GM18508 (cell line): Measurements from ENCODE around the gene FGF6.
"Not testable (repeated sequence)": the region's sequence is repeated elsewhere in the genome, so short reads cannot be mapped to it uniquely, and the experiment has no call there.

ENCODE experiments used
- ATAC-seq: cut with Tn5 transposase; IDR thresholded peaks from one replicate; pipeline ENCODE4 v1.9.1; 2021; ENCODE audit warnings: moderate number of reproducible peaks; ENCODE audit not compliant: insufficient read depth, unreplicated experiment

The FGF6 gene

DNA sequence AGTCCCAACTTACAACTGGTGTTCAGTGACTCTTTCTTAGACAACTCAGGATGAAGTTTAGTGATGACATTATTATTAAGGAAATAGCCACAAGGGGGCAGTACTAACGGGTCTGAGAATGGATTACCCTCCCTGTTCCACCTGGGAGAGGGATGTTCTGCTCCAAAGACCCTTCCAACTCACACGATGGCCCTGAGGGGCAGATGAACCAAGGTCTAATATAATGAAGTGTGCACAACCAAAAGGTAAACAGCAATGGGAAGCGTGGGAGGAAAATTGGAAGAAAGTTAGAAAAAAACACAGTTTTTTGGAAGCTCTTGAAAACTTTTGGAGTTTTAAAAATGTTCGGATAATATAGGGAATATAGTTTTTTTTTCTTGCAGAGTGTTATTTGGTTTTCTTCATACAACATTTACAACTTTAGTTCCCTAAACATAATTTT is 24.0 kb downstream of the FGF6 start:
- no peak for ATAC-seq

DNA sequence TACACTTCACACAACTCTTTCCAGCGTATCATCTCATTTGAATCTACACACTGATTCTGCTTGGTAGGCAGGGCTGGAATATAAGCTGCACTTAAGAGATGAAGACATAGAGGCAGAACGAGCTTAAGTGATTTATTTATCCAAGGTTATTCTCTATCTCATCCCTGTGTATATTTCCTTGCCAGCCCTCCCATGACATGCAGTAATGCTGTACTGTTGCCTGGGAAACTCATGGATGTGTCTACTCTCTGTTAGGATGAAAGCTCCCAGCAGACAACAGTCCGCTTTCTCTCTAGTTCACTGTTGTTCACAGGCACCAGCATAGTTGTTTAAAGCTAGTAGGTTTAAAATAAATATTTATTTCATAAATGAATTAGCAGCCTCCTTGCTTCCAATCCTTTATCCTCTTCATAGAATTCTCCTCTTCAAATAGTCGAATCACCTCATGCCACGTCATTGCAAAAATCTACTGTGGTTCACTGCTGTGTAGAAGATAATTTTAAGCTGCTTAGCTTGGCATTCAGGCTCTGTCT is 25.4 kb downstream of the FGF6 start:
- ATAC-seq: no peak

DNA sequence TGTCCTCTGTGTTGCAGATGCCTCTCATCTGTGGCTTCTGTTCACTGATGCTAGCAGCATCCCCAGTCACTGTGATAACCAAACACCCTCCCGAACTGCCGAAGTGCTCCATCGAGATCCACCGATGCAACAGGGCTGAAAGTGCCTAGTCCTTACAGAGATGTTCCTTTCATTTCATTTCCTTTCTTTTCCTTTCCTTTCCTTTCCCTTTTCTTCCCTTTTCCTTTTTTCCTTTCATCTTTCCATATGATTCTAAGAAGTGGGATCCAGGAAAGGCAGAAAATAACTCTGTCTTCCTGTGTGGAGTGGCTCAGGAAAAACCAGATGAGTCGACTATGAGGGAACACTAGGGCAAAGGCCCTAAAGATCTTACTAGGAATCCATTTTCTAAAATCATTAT is 26.7 kb downstream of the FGF6 start:
- no peak for ATAC-seq

DNA sequence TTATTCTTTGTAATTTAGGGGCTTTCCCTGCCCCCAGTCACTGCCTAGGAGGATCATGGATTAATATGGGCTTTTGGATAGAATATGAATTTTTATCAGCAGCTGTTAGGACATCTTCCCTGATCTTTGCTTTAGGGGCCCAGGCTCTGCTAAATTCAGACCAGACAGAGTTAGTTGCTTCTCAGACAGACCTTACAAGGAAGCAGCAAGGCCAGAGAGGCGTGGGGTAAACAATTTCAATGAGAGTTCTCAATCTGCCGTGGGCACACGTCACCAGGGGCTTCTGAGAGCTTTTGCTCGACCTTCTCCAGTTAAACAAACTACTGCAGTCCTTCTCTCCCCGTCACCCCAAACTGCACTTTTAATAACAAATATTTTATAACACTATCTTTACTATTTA is 27.7 kb downstream of the FGF6 start:
- no peak for ATAC-seq

DNA sequence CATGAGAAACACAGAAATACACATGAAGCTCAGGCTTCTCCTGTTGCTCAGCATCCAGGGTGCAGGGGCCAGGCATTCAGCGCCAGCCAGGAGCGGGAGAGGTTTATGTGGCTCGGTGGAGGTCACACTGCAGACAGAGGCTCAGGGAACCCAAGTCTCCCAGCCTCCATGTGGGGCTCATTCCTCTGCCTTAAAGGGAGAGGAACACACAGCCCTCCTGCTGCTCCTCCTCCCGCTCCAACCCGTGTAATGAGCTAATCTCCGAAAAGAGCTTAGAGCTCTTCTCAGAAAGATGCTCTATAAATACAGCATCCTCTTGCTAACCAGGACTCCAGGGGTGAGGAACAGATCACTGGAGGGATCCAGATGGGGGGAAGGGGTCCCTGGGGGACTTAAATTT is 28.2 kb downstream of the FGF6 start:
- ATAC-seq: no peak

DNA sequence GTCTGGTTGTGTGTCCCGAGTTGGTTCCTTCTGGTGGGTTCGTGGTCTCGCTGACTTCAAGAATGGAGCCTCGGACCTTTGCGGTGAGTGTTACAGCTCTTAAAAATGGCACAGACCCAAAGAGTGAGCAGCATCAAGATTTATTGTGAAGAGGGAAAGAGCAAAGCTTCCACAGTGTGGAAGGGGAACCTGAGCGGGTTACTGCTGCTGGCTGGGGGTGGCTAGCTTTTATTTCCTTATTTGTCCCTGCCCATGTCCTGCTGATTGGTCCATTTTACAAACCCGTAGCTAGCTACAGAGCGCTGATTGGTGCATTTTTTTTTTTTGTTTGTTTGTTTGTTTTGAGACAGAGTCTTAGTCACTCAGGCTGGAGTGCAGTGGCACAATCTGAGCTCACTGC is 29.3 kb downstream of the FGF6 start:
- no peak for ATAC-seq

DNA sequence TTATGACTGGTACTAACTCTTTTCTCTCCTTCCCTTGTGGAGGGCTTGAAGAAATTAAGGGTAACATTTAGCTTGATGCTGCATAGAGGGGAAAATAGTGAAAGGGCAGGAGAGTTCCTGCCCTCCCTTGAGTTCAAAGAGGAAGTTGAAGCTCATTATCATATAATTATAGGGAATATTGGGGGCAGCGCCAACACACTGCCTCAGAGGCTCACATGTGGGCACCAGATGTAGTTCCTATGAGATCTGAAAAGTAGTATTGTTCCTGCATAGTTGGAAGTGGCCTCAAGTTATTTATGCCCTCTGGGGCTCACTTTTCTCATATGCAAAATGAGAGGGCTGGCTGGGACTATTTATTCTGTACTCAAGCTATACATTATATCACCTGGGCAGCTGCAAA is 33.1 kb downstream of the FGF6 start:
- ATAC-seq: no peak

DNA sequence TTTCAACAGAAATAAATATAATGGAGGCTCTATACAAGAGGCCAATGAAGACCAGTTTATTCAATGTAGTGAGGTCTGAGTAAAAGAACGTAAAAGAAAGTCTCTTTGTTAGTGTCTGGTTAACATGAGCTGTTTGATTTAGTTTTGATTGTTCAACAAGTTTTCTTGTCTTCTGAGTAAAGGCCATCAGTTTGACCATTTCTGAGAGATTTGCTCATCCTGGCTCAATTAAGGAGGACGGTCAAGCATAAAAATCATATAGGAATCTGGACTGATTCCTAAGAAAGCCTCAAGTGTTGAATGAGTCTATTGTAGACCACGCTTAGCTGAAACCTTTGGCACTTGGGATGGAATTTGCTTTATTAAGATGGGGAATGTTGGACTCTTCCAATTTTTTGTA is 33.6 kb downstream of the FGF6 start:
- ATAC-seq: no peak

DNA sequence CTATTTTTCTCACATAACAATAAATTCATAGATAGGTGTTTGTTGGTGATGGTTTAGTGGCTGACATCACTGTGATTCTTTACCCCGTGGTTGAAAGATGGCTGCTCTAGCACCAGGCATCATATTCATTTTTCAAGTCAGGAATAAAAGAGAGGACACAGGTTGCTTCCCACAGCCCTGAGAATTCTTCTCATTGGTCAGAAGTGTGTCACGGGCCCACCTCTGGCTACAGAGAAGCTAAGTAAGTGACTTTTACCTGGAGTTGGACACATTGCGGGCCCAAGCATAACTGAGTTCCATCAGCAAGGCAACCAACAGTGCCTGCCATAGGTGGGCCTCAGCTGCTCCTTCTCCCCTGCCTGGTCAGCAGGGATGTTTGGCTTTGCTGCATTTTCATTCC is 38.5 kb downstream of the FGF6 start:
- no peak for ATAC-seq

DNA sequence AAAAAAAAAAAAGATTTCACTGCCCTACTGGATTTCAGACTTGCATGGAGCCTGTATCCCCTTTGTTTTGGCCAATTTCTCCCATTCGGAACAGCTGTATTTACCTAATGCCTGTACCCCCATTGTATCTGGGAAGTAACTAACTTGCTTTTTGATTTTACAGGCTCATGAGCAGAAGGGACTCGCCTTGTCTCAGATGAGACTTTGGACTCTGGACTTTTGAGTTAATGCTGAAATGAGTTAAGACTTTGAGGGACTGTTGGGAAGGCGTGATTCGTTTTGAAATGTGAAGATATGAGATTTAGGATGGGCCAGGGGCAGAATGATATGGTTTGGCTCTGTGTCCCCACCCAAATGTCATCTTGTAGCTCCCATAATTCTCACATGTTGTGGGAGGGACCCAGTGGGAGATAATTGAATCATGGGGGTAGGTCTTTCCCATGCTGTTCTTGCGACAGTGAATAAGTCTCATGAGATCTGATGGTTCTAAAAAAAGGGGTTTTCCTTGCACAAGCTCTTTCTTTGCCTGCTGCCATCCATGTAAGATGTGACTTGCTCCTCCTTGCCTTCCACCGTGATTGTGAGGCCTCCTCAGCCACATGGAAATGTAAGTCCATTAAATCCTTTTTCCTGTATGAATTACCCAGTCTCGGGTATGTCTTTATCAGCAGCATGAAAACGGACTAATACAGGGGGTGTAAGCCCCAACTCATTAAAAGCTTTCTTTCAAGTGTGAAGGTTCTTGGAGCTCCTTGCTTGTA is 40.6 kb downstream of the FGF6 start:
- ATAC-seq: not testable (repeated sequence)

DNA sequence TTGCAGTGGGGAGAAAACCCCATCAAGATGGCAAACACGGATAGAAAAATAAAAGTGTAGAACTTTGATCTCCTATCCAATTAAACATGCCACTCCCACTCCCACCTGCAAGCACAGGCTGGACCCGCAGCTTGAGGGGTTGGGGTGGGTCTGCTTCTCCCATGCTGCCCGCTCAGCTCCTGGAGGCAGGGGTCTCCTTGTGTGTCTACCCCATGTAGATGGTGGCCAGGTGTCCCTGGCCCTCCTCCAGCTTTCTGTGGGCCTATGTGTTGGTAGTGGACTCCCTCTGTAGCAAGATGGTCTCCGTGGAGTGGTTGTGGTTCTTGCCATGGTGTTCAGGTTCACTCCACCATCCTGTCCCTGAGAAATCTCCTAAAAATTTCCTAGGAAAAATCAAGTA is 42.6 kb downstream of the FGF6 start:
- no peak for ATAC-seq

DNA sequence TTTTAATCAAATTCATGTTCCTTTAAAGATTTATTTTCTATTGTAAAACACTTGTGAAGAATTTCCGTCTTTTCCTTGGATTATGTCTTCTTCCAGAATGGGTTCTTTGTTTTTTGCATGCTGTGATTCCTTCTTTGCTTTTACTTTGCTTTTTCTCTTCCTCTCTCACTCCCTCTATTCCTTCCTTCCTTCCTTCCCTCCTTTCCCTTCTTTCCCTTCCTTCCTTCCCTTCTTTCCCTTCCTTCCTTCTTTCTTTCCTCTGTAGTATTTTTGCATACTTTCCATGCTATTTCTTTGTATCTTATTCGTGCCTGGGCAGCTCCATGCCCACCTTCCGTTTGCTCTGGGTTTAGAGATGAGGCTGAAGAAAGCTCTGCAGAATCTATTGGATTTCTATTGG is 44.5 kb downstream of the FGF6 start:
- no peak for ATAC-seq

DNA sequence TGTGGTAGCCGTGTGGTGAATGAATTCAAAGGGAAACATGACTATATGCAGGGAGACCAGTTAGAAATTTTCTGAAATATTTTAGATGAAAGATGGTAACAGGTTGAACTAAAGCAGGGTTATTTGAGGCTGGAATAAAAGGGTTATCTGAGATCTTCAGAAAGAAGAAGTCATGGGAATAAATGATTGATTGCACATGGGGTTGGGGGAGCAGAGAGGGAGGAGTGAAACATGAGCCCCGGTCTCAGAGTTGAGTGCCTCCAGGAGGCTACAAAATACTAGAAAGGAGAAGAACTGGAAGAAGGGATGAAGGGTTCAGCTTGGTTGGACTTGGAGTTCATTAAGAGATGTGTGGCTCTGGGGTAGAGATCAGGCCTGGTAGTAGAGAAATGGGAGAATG is 49.8 kb downstream of the FGF6 start:
- no peak for ATAC-seq

DNA sequence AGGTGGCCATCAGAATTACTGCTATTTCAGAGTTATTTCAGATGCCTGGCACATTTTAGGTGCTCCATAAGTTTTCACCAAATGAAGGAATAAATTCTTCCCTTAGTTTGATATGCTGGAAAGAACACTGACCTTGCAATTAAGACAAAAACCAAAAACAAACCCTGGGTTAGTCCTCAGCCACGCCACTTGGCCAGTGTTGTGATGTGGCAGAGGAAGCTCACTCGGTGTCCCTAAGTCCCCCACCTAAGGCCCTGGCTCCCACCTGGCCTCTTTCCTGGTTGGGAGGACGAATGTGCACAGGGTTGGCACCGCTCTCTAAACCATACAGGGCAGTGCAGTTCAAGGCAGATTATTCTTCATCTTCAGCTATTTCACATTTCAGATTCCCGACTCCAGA is 52.4 kb downstream of the FGF6 start:
- no peak for ATAC-seq

DNA sequence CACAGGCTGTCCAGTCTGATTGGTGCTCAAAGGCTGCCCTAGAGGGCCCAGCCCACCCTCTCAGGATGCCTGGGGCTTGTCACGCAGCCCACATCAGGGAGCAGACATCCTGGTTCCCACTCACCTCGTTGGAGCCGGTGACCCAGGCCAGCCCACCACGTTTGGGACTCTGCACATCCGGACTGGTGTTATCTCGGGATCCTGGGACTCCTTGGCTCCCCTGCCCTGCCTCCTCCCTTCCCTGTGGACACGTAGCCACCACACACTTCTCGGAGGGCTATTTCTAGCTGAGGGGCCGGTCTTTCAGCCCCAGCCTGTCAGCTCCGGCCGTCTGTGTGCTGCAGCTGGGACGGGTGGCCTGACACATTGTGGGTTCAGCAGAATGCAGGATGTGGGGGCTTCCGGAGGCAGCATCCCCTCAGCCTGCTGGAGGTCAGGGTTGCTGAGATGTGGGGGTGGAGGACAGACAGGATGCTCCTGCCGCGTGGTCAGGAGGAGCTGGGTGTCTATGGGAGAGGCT is 53.3 kb downstream of the FGF6 start:
- no peak for ATAC-seq

DNA sequence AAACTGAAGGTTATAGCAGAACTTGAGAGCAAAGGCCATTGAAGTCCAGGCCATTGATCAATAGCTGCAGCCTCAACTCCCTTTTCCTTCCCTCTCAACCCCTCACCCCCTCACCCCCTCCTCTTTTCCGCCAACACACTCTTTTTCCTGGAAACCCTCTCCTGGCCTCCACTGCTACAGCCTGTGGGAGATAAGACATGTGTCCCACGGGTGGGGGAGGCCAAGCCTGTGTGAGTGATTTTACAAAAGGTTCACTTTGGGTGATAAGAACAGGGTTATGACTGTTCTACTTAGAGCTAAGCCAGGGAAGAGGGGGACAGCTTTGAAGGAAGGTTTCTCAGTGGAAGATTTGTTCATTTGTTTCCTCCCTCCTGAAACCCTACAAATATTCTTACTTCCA is 57.0 kb downstream of the FGF6 start:
- no peak for ATAC-seq

DNA sequence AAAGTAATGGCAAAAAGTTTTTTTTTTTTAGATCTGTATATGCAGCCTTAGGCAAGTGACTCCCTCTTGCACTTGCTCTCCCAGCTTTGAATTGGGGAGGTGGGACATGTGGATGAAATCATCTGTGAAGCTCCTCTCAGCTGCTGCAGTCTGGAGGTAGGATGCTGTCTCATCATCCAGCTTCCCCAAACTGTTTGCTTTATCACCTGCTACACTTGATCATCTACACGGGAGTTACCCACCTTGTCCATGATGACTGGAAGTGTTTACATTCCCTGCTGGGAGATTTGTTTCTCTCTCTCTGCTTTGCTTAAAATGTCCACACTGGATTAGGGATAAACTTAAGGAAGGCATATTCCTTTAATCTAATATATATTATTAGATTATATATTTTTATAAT is 57.6 kb downstream of the FGF6 start:
- no peak for ATAC-seq

DNA sequence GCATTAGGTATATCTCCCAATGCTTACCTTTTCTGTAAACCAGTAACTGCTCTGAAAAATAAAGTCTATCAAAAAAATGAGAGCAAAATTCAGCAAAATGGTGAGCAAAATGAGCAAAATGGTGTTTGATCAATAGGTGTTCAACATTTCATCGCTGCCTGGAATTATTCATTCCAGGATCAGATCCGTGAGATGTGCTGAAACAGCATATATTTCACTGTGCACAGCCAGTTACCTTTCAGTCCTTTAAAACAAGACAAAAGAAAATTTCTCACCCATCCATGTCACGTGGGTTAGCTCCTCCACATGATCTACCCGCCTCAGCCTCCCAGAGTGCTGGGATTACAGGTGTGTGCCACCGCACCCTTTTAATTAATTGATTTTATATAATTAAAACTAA is 58.0 kb downstream of the FGF6 start:
- no peak for ATAC-seq

DNA sequence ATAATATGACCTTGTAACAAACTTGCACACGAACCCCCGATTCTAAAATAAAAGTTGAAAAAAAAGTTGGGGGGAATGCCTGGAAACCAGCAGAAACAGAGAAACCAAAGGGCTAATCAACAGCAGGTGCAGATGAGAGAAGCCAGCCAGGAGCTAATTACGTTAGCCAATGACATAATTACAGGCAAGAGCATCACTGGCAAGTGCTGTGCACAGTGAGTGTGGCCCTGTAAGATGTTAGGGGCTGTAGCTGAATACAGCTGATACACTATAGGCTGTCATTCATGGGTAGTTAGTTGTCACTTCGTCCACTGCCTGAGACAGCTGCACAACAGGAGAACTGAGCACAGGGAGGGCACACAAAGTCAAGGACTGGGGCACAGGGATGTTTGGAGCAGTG is 58.8 kb downstream of the FGF6 start:
- no peak for ATAC-seq
